Measurements from ENCODE around the gene KCNK2. TPM values are rescaled to one million over a fixed set of nuclear protein-coding genes. Genes with fewer than 3 reads are reported as not detected.
"Not testable (repeated sequence)": the region's sequence is repeated elsewhere in the genome, so short reads cannot be mapped to it uniquely, and the experiment has no call there.

KCNK2 gene
- total RNA-seq, 1 donor from 2014 or later = 0.26 TPM

- DNase-seq (ENCODE audit: low spot score) = no peak
These were observed 69.5 kb downstream of the KCNK2 start for GRCh38 chr1:215151841-215152549.

- DNase-seq (ENCODE audit: low spot score) = no peak
These were observed 73.7 kb downstream of the KCNK2 start for GRCh38 chr1:215156232-215156631.

GRCh38 chr1:215160351-215160750 is 77.8 kb downstream of the KCNK2 start:
- DNase-seq (ENCODE audit: low spot score) = no peak

- not testable (repeated sequence) for DNase-seq (ENCODE audit: low spot score)
These were observed 80.6 kb downstream of the KCNK2 start for GRCh38 chr1:215163144-215163543.

GRCh38 chr1:215166886-215167285 is 84.3 kb downstream of the KCNK2 start:
- no peak for DNase-seq (ENCODE audit: low spot score)

GRCh38 chr1:215181518-215181917 is 99.0 kb downstream of the KCNK2 start:
- no peak for DNase-seq (ENCODE audit: low spot score)

- DNase-seq (ENCODE audit: low spot score) = no peak
These were observed 102.6 kb downstream of the KCNK2 start for GRCh38 chr1:215185067-215185620.

- DNase-seq (ENCODE audit: low spot score) = no peak
These were observed 105.9 kb downstream of the KCNK2 start for GRCh38 chr1:215188302-215188950.

- no peak for DNase-seq (ENCODE audit: low spot score)
These were observed 109.8 kb downstream of the KCNK2 start for GRCh38 chr1:215192306-215192705.

GRCh38 chr1:215198021-215198420 is 115.5 kb downstream of the KCNK2 start:
- DNase-seq (ENCODE audit: low spot score) = no peak

- DNase-seq (ENCODE audit: low spot score) = no peak
These were observed 117.6 kb downstream of the KCNK2 start for GRCh38 chr1:215200121-215200520.

- DNase-seq (ENCODE audit: low spot score) = no peak
These were observed 118.7 kb downstream of the KCNK2 start for GRCh38 chr1:215201283-215201682.

GRCh38 chr1:215202868-215203267 is 120.3 kb downstream of the KCNK2 start:
- DNase-seq (ENCODE audit: low spot score) = no peak

- no peak for DNase-seq (ENCODE audit: low spot score)
These were observed 127.6 kb downstream of the KCNK2 start for GRCh38 chr1:215210167-215210566.

GRCh38 chr1:215215846-215216245 is 133.3 kb downstream of the KCNK2 start:
- DNase-seq (ENCODE audit: low spot score) = no peak

GRCh38 chr1:215219372-215219771 is 136.8 kb downstream of the KCNK2 start:
- DNase-seq (ENCODE audit: low spot score) = no peak

- no peak for DNase-seq (ENCODE audit: low spot score)
These were observed 137.8 kb downstream of the KCNK2 start for GRCh38 chr1:215220346-215220745.

- DNase-seq (ENCODE audit: low spot score) = no peak
These were observed 144.2 kb downstream of the KCNK2 start for GRCh38 chr1:215226757-215227156.

- no peak for DNase-seq (ENCODE audit: low spot score)
These were observed 145.7 kb downstream of the KCNK2 start for GRCh38 chr1:215228193-215228592.

GRCh38 chr1:215241451-215241850 is 158.9 kb downstream of the KCNK2 start:
- DNase-seq (ENCODE audit: low spot score) = no peak

GRCh38 chr1:215243345-215244054 is 161.0 kb downstream of the KCNK2 start:
- DNase-seq (ENCODE audit: low spot score) = no peak

GRCh38 chr1:215250913-215251312 is 168.4 kb downstream of the KCNK2 start:
- DNase-seq (ENCODE audit: low spot score) = no peak
